Measurements from ENCODE around the gene ATF7IP2. TPM values are rescaled to one million over a fixed set of nuclear protein-coding genes. Genes with fewer than 3 reads are reported as not detected.

Gene ATF7IP2
- polyA plus RNA-seq, 1 experiment = 6.3 TPM

DNA sequence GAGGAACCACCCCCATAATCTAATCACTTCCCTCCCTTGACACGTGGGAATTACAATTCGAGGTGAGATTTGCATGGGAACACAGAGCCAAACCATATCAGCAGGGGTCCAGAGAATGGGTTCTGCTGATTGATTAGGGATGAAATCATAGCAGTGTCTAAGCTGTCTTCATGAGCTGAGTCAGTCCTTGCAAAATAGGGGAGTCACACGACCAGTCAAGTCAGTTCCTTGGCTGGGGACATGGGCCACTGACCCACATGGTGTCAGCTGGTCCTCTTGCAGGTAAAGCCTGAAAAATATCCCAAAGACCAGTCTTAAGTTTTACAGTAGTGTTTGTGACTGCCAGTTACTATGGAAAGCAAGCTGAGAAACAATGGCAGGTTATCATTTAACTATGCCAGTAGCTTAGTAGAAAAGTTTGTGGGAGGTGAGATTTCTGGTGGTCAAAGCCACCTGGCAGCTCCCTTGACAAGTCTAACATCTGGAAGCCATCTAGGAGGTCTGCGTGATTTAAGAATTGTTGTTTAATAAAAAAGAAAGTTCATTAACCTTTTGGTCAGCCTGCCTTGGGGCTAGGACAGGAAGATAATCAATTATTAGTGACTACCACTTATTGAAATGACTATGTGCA lies 15.7 kb upstream of the ATF7IP2 start:
- CTCF ChIA-PET = no interaction called here

GRCh38 chr16:10371592-10371991 lies 14.3 kb upstream of the ATF7IP2 start:
- H3K9me3 ChIP-seq (ENCODE audit: control insufficient read depth, insufficient read depth, low read length) = no peaks in the 10 kb centered on the region
- no peaks in the 10 kb centered on the region for H3K27me3 ChIP-seq (ENCODE audit: control insufficient read depth, insufficient read depth, low read length)
- ChIA-PET POLR2A (no interaction called here), CTCF (no interaction called here)
- DNase-seq (ENCODE audit: low read depth, low spot score) = no peak
- no peak overlapping the region for H3K4me3 ChIP-seq (ENCODE audit: low read depth, low read length)
- no peak overlapping the region for H3K27ac ChIP-seq (ENCODE audit: low read depth, low read length)
- TF ChIP-seq, protein P1, sequence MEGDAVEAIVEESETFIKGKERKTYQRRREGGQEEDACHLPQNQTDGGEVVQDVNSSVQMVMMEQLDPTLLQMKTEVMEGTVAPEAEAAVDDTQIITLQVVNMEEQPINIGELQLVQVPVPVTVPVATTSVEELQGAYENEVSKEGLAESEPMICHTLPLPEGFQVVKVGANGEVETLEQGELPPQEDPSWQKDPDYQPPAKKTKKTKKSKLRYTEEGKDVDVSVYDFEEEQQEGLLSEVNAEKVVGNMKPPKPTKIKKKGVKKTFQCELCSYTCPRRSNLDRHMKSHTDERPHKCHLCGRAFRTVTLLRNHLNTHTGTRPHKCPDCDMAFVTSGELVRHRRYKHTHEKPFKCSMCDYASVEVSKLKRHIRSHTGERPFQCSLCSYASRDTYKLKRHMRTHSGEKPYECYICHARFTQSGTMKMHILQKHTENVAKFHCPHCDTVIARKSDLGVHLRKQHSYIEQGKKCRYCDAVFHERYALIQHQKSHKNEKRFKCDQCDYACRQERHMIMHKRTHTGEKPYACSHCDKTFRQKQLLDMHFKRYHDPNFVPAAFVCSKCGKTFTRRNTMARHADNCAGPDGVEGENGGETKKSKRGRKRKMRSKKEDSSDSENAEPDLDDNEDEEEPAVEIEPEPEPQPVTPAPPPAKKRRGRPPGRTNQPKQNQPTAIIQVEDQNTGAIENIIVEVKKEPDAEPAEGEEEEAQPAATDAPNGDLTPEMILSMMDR (IDR thresholded peaks at IDR 0.05; ENCODE audit: low read depth, low read length) = no peak

More for the DNA sequence above, 15.7 kb upstream of the ATF7IP2 start:
- DNase-seq (ENCODE audit: low read depth, low spot score) = no peak
- TF ChIP-seq, protein P1 (IDR thresholded peaks at IDR 0.05; ENCODE audit: low read depth, low read length) = no peak
- Histone ChIP-seq H3K27ac (ENCODE audit: low read depth, low read length) (no peak overlapping the region), H3K27me3 (ENCODE audit: control insufficient read depth, insufficient read depth, low read length) (no peaks in the 10 kb centered on the region), H3K4me3 (ENCODE audit: low read depth, low read length) (no peak overlapping the region), H3K9me3 (ENCODE audit: control insufficient read depth, insufficient read depth, low read length) (no peaks in the 10 kb centered on the region; the same call in 1 of the 2 replicates)
- POLR2A ChIA-PET = no interaction called here

- ChIA-PET POLR2A (no interaction called here), CTCF (no interaction called here)
- TF ChIP-seq, protein P1 (IDR thresholded peaks at IDR 0.05; ENCODE audit: low read depth, low read length) = no peak
- Histone ChIP-seq H3K27me3 (ENCODE audit: control insufficient read depth, insufficient read depth, low read length) (no peaks in the 10 kb centered on the region), H3K4me3 (ENCODE audit: low read depth, low read length) (no peak overlapping the region), H3K27ac (ENCODE audit: low read depth, low read length) (no peak overlapping the region), H3K9me3 (ENCODE audit: control insufficient read depth, insufficient read depth, low read length) (no peaks in the 10 kb centered on the region)
- DNase-seq (ENCODE audit: low read depth, low spot score) = no peak
Observed at GRCh38 chr16:10373556-10373955, 12.3 kb upstream of the ATF7IP2 start.

- POLR2A ChIA-PET = no interaction called here
- TF ChIP-seq, protein P1 (IDR thresholded peaks at IDR 0.05; ENCODE audit: low read depth, low read length) = no peak
- Histone ChIP-seq H3K27ac (ENCODE audit: low read depth, low read length) (no peak overlapping the region), H3K4me3 (ENCODE audit: low read depth, low read length) (no peak overlapping the region), H3K27me3 (ENCODE audit: control insufficient read depth, insufficient read depth, low read length) (no peaks in the 10 kb centered on the region), H3K9me3 (ENCODE audit: control insufficient read depth, insufficient read depth, low read length) (no peaks in the 10 kb centered on the region)
- no peak for DNase-seq (ENCODE audit: low read depth, low spot score)
- CTCF ChIA-PET = interaction anchor here (1.1 kb wide), 1 partner anchor 120 kb away, joined by 5 read pairs; no protein-coding TSS in a partner anchor
Observed at GRCh38 chr16:10376229-10376628, 9.6 kb upstream of the ATF7IP2 start.

DNA sequence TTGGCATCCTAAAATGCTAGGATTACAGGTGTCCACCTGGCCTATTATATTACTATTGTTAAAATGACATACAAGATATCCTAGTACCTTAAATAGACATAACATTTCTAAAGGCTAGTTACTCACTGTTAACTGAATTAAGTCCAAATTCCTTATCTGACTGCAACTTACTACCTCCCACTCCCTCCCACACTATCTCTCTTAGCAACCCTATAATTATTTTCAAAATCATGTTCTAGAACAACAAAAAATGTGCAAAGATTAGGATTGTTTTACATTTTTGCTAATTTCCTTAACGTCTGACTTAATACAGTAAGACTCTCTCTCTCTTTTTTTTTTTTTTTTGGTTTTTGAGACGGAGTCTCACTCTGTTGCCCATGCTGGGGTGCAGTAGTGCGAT lies 2.2 kb upstream of the ATF7IP2 start:
- Histone ChIP-seq H3K27me3 (ENCODE audit: control insufficient read depth, insufficient read depth, low read length) (no peaks in the 10 kb centered on the region), H3K27ac (ENCODE audit: low read depth, low read length) (no peak overlapping the region), H3K4me3 (ENCODE audit: low read depth, low read length) (no peak overlapping the region), H3K9me3 (ENCODE audit: control insufficient read depth, insufficient read depth, low read length) (peaks cover 11% of the 10 kb centered on the region; the same call in 1 of the 2 replicates)
- ChIA-PET CTCF (no interaction called here), POLR2A (no interaction called here)
- no peak for DNase-seq (ENCODE audit: low read depth, low spot score)
- TF ChIP-seq, protein P1 (IDR thresholded peaks at IDR 0.05; ENCODE audit: low read depth, low read length) = no peak
